Right renal pelvis (tissue), 4 donors: ENCODE data around the gene DUSP12. TPM values are rescaled to one million over a fixed set of nuclear protein-coding genes. Genes with fewer than 3 reads are reported as not detected.

Source experiments
- DNase-seq, 4 donors: peaks; one replicate each; pipeline ENCODE4 v3.0.0-alpha.2; 2013; ENCODE audit warnings: low read depth in 4 of 4, low spot score in 3 of 4, missing footprints in 1 of 4
- polyA plus RNA-seq, 4 donors: library from polyadenylated mRNA; unstranded; fragments of 120-200 nt; gene quantifications; one replicate each; pipeline ENCODE4 v1.2.1, GENCODE V29; 2013; ENCODE audit not compliant: insufficient read length in 4 of 4

Gene DUSP12
- polyA plus RNA-seq, 4 donors = 31.1 to 41.5 (median 37.5) TPM

DNA sequence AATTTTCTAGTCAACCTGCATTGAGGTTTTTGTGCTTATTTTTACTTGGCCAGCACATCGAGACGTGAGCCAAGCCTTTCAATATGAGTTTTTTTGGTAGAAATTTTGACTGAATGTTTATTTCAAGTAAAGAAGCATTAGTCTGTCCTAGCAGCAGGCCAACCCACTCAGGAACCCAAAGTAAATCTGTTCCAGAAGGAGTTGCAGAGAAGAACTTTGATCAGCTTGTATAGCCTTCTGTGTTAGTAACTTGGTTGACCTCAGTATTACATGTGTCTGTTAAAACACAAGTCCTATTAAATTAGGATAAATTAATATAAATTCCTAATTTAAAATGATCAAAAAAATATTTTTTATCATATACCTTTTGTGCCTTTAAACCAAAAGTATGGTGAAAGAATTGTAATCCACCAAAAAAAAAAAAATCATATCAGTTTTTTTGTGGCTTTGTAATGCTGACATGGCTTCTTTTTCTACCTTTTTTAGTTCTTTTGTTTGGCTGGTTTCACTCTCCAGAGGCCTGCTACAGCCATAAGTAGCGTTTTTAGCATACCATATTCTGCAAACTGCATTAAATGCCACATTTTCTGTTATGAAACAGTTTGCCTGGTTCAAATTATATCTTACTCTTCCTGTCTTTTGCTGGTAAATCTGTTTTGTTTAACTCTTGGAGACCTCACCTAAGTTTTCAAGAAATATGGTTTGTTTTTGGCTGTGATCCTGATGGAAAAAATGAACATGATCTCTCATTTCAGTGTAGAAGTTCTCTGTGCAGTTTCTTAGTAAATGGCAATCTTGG lies 56.0 kb downstream of the DUSP12 start:
- DNase-seq = no peak

Other genes starting within 250 kb of the DUSP12 start
- 1 to 10 TPM; 5.0 to 8.3 (median 5.3) TPM for gene FCGR2A, start 244.3 kb upstream of the DUSP12 start, polyA plus RNA-seq
- gene HSPA6, start 225.2 kb upstream of the DUSP12 start, polyA plus RNA-seq = under 1 TPM; 0.34 to 0.49 (median 0.44) TPM
- 1 to 10 TPM; 1.2 to 2.4 (median 1.5) TPM for gene FCGR3A, start 200.0 kb upstream of the DUSP12 start, polyA plus RNA-seq
- under 1 TPM in 3 of 4 donors, not detected in 1; 0.21 to 0.97 (median 0.39) TPM for gene FCGR3B, start 118.6 kb upstream of the DUSP12 start, polyA plus RNA-seq
- gene FCGR2B, start 86.6 kb upstream of the DUSP12 start, polyA plus RNA-seq = 1 to 10 TPM in 2 of 4 donors, under 1 TPM in 2; 0.53 to 1.7 (median 0.89) TPM
- gene FCRLA, start 42.6 kb upstream of the DUSP12 start, polyA plus RNA-seq = under 1 TPM in 3 of 4 donors, not detected in 1; 0.11 to 0.34 (median 0.12) TPM
- 1 to 10 TPM; 3.6 to 6.8 (median 5.0) TPM for gene FCRLB, start 28.2 kb upstream of the DUSP12 start, polyA plus RNA-seq
- 10 to 100 TPM; 31.7 to 35.8 (median 34.8) TPM for gene ATF6, start 16.5 kb downstream of the DUSP12 start, polyA plus RNA-seq